ENCODE measurements around the gene ABCB6. TPM values are rescaled to one million over a fixed set of nuclear protein-coding genes. Genes with fewer than 3 reads are reported as not detected.

ABCB6 gene
- total and polyA plus RNA-seq, 2 of the 8 experiments (the other 6 are each of a cell fraction or from before 2014, with no cell fraction given): 44.9 to 50.6 TPM

DNA sequence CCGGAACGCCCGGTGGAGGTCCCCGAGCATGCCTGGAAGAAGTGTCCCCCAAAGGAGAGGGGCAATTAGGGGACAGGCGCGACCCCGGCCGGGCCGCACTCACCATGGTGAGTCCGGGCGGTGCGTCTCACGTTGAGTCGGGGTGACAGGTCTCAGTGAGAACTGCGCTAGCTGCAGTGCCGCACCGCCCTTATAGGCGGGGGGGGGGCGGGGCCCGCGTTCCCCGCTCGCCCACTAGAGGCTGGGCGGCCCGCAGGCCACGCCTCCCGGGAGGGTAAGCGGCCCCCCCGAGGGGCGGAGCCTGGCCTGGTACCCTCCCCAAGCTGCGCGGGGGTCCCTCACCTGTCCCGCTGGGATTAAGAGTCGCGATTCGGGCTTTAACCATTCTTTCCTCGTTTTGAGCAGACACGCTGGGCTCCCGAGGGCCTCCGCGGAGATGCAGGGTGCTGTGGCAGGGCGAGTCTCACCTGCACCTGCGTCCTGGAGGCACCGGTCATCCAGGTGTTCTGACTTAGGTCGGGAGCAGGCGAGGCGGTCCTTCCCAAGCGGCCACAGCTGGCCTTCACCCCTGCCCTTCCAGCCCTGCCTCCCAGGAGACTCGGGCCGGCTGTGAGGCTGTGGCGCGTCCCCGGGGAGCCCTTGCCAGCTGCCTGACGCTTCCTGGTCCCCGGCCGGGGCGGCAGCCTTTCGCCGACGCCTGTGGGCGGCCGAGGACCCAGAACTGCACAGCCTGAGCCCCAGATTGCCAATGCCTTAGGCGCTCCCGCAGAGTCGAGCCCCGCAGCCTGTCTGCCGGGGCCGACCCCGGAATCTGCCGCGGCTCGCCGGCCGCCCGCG is 35.2 kb upstream of the ABCB6 start, which contains the start of gene TUBA4A (continued):
- TF ChIP-seq CTCF (IDR thresholded peaks at IDR 0.05; ENCODE audit: control extremely low read depth in 1 of 3, insufficient read depth in 1 of 3, low read depth in 1 of 3, low read length in 3 of 3) (no peak), BACH1 (IDR thresholded peaks at IDR 0.05; ENCODE audit: low read length) (peak; percentile 24; the same call in 1 of the 2 replicates), RFX5 (IDR thresholded peaks at IDR 0.05; ENCODE audit: borderline replicate concordance, low read depth, low read length) (no peak), POLR2A (IDR thresholded peaks at IDR 0.05; ENCODE audit: control extremely low read depth in 1 of 2, low read depth in 2 of 2, low read length in 2 of 2) (peak in 1 of 2 experiments; percentile 66; a peak in 2 of 3 replicates), EGR1 (IDR thresholded peaks at IDR 0.05; ENCODE audit: borderline replicate concordance, low read depth, low read length) (no peak), KDM4A (IDR thresholded peaks at IDR 0.05; ENCODE audit: low read depth, low read length, severe bottlenecking) (peak; percentile 55), POU5F1 (IDR thresholded peaks at IDR 0.05; ENCODE audit: low read depth, low read length) (no peak), JUN (IDR thresholded peaks at IDR 0.05; ENCODE audit: low read depth, low read length) (no peak), SP4 (IDR thresholded peaks at IDR 0.05; ENCODE audit: low read length) (peak; percentile 79), BCL11A (IDR thresholded peaks at IDR 0.05; ENCODE audit: low read depth in 2 of 2, low read length in 2 of 2) (no peak), TEAD4 (IDR thresholded peaks at IDR 0.05; ENCODE audit: low read depth, low read length) (no peak), POLR2AphosphoS5 (IDR thresholded peaks at IDR 0.05; ENCODE audit: low read depth, low read length) (peak; percentile 62), RXRA (IDR thresholded peaks at IDR 0.05; ENCODE audit: insufficient read depth, low read depth, low read length) (no peak), GTF2F1 (IDR thresholded peaks at IDR 0.05; ENCODE audit: borderline replicate concordance, low read depth, low read length) (no peak), EZH2 (IDR thresholded peaks at IDR 0.05; ENCODE audit: low read depth, low read length, severe bottlenecking) (peak; percentile 70), SAP30 (IDR thresholded peaks at IDR 0.05; ENCODE audit: insufficient read depth, insufficient replicate concordance, low read length) (no peak), BRCA1 (IDR thresholded peaks at IDR 0.05; ENCODE audit: low read depth, low read length) (no peak), KDM5A (IDR thresholded peaks at IDR 0.05; ENCODE audit: low read length) (no peak), SIX5 (IDR thresholded peaks at IDR 0.05; ENCODE audit: low read depth, low read length) (no peak), JUND (IDR thresholded peaks at IDR 0.05; ENCODE audit: low read length) (no peak), EP300 (IDR thresholded peaks at IDR 0.05; ENCODE audit: borderline replicate concordance in 1 of 2, low read depth in 2 of 2, low read length in 2 of 2) (no peak)
- TF ChIP-seq, protein P1, sequence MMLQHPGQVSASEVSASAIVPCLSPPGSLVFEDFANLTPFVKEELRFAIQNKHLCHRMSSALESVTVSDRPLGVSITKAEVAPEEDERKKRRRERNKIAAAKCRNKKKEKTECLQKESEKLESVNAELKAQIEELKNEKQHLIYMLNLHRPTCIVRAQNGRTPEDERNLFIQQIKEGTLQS (IDR thresholded peaks at IDR 0.05; ENCODE audit: insufficient read depth, low read depth, low read length): no peak

Data from H1 (cell line).